ENCODE measurements around the gene JAK3. TPM values are rescaled to one million over a fixed set of nuclear protein-coding genes. Genes with fewer than 3 reads are reported as not detected.

JAK3 gene
- total and polyA plus RNA-seq, 2 of the 8 experiments (the other 6 are each of a cell fraction or from before 2014, with no cell fraction given) = 4.0 to 4.7 TPM

- Histone ChIP-seq H2BK20ac (ENCODE audit: low read length) (no peak overlapping the region), H4K8ac (ENCODE audit: extremely low read depth, insufficient read depth, low read length) (peak overlapping the region; percentile 51; the same call in 1 of the 2 replicates), H4K5ac (ENCODE audit: insufficient read length, low read depth, low read length) (no peak overlapping the region), H2BK5ac (ENCODE audit: low read depth, low read length) (no peak overlapping the region), H3K56ac (replicated peaks; ENCODE audit: insufficient read length, low read depth, low read length) (no peak overlapping the region), H3K4me1 (replicated peaks in 1 of 4; ENCODE audit: control insufficient read depth in 3 of 4, insufficient read depth in 4 of 4, low read length in 3 of 4) (peaks cover 0 to 9% (median 6%) of the 10 kb centered on the region in 4 experiments; a peak in 5 of 7 replicates), H3K9ac (replicated peaks in 1 of 4; ENCODE audit: extremely low read depth in 1 of 4, low read depth in 3 of 4, low read length in 3 of 4) (no peak overlapping the region), H2AFZ (ENCODE audit: low read length) (no peak overlapping the region), H2BK15ac (ENCODE audit: low read length) (peak overlapping the region; percentile 40; the same call in 1 of the 2 replicates), H2BK12ac (ENCODE audit: low read depth, low read length) (no peak overlapping the region), H3K23ac (ENCODE audit: insufficient read length) (no peak overlapping the region), H3K4me3 (ENCODE audit: extremely low read depth in 1 of 4, insufficient read depth in 2 of 4, low read depth in 3 of 4, low read length in 4 of 4) (no peak overlapping the region), H3K4ac (replicated peaks; ENCODE audit: insufficient read length, low read depth, low read length) (no peak overlapping the region), H3K14ac (ENCODE audit: insufficient read length) (no peak overlapping the region), H3K4me2 (ENCODE audit: insufficient read depth in 1 of 2, low read depth in 2 of 2, low read length in 2 of 2) (no peak overlapping the region), H4K20me1 (replicated peaks in 1 of 2; ENCODE audit: control insufficient read depth in 1 of 2, insufficient read depth in 2 of 2, low read length in 2 of 2) (peaks cover 0 to 2% of the 10 kb centered on the region in 2 experiments), H2BK120ac (replicated peaks; ENCODE audit: low read depth, low read length) (no peak overlapping the region), H3K18ac (ENCODE audit: extremely low read depth, low read length) (no peak overlapping the region), H3K36me3 (ENCODE audit: control insufficient read depth in 2 of 4, insufficient read depth in 4 of 4, low read length in 3 of 4) (no peaks in the 10 kb centered on the region), H3K27me3 (replicated peaks in 1 of 4; ENCODE audit: control insufficient read depth in 3 of 4, extremely low read depth in 1 of 4, insufficient read depth in 3 of 4, low read length in 3 of 4) (no peaks in the 10 kb centered on the region), H2AK5ac (ENCODE audit: low read depth, low read length) (no peak overlapping the region), H3K79me1 (ENCODE audit: low read depth, low read length) (peaks cover 5% of the 10 kb centered on the region; the same call in 1 of the 2 replicates), H3K23me2 (ENCODE audit: low read depth, low read length) (peaks cover 8% of the 10 kb centered on the region), H3K9me3 (ENCODE audit: insufficient read depth in 2 of 2, low read depth in 1 of 2, low read length in 1 of 2) (no peaks in the 10 kb centered on the region), H3K79me2 (ENCODE audit: control insufficient read depth in 1 of 2, insufficient read depth in 2 of 2, low read length in 2 of 2) (no peaks in the 10 kb centered on the region), H3K27ac (ENCODE audit: low read depth, low read length) (no peak overlapping the region), H4K91ac (replicated peaks; ENCODE audit: insufficient read length, low read length) (no peak overlapping the region)
- DNase-seq (ENCODE audit: low read depth in 1 of 2, low spot score in 2 of 2) (peak in 1 of 2 experiments; percentile 92), FAIRE-seq (no peak)
- ChIA-PET POLR2A (ENCODE audit: partially characterized antibody) (interaction anchor here (1.1 to 1.5 kb wide), 2 partner anchors 12 to 84 kb away, joined by 3 read pairs; partner anchors contain the start of gene RPL18A), CTCF (ENCODE audit: partially characterized antibody) (interaction anchor here (0.5 to 4.4 kb wide), 47 partner anchors 9 to 504 kb away, joined by 3 to 38 read pairs (median 4); partner anchors contain the start of genes B3GNT3, CCDC124, FCHO1 and JAK3)
- WGBS, 2 experiments (ENCODE audit: extremely low coverage in 1 of 2, insufficient coverage in 1 of 2, insufficient read length in 1 of 2, insufficient replicate concordance in 2 of 2, low coverage in 1 of 2, low lambda C conversion rate in 2 of 2, missing lambda C conversion rate in 1 of 2) = 71% methylated on average over 12 of the region's 16 CpGs; no CpG with 5 or more reads in 1 of the 2 experiments
- 0 out of 2 replicates have a peak, but pooled peaks have one; percentile 12 for TF ChIP-seq ATF3 (IDR thresholded peaks at IDR 0.05; ENCODE audit: insufficient read depth, low read depth, low read length)
- peak; percentile 62 to 90 (median 87) for TF ChIP-seq CTCF (IDR thresholded peaks at IDR 0.05; ENCODE audit: control extremely low read depth in 1 of 3, insufficient read depth in 1 of 3, low read depth in 1 of 3, low read length in 3 of 3)
- peak; percentile 11; the same call in 1 of the 2 replicates for TF ChIP-seq KDM1A (IDR thresholded peaks at IDR 0.05; ENCODE audit: borderline replicate concordance, low read length)
- TF ChIP-seq PHF8 (conservative IDR thresholded peaks at IDR 0.05; ENCODE audit: low read depth, low read length) = no peak
Measured at GRCh38 chr19:17775245-17775927, 72.4 kb downstream of the JAK3 start.

Data from H1 (cell line).